NOMO-1 treated with dmso at 0.1 percent for 144 hours (cell line): ENCODE data around the gene ST8SIA4.

Experiments
- DNase-seq: peaks from one replicate; lab custom pipeline; 2025; ENCODE audit not compliant: unreplicated experiment; lab: John Stamatoyannopoulos, UW

ST8SIA4 gene

GRCh38 chr5:100903039-100903887, at the start of gene ST8SIA4:
ST8SIA4 (minus strand) TSS chr5:100903282; CDS start chr5:100902955, 327 bp downstream.
- peak; percentile 94 for DNase-seq

- DNase-seq, result peak; percentile 80
Measured at GRCh38 chr5:100950985-100951384, 47.9 kb upstream of the ST8SIA4 start.

GRCh38 chr5:100913298-100913697, 10.2 kb upstream of the ST8SIA4 start:
- DNase-seq, result no peak

- DNase-seq, result no peak
Measured at GRCh38 chr5:100909034-100909433, 6.0 kb upstream of the ST8SIA4 start.

- DNase-seq, result no peak
Measured at GRCh38 chr5:100905259-100905914, 2.3 kb upstream of the ST8SIA4 start.

GRCh38 chr5:100904259-100904861, 1.3 kb upstream of the ST8SIA4 start:
- peak; percentile 50 for DNase-seq

GRCh38 chr5:100902440-100903038, 543 bp downstream of the ST8SIA4 start:
- DNase-seq, result peak; percentile 34

- DNase-seq, result peak; percentile 81
Measured at GRCh38 chr5:100901821-100902341, 1.2 kb downstream of the ST8SIA4 start.

GRCh38 chr5:100900796-100901781, 2.0 kb downstream of the ST8SIA4 start:
- peak; percentile 87 for DNase-seq

GRCh38 chr5:100900142-100900795, 2.8 kb downstream of the ST8SIA4 start:
- peak; percentile 71 for DNase-seq

- no peak for DNase-seq
Measured at GRCh38 chr5:100899675-100900074, 3.4 kb downstream of the ST8SIA4 start.

GRCh38 chr5:100898504-100899346, 4.4 kb downstream of the ST8SIA4 start:
- no peak for DNase-seq

- no peak for DNase-seq
Measured at GRCh38 chr5:100896054-100896453, 7.0 kb downstream of the ST8SIA4 start.

- no peak for DNase-seq
Measured at GRCh38 chr5:100890461-100891008, 12.5 kb downstream of the ST8SIA4 start.

GRCh38 chr5:100889896-100890295, 13.2 kb downstream of the ST8SIA4 start:
- DNase-seq, result no peak

GRCh38 chr5:100889165-100889743, 13.8 kb downstream of the ST8SIA4 start:
- no peak for DNase-seq

- no peak for DNase-seq
Measured at GRCh38 chr5:100877274-100877673, 25.8 kb downstream of the ST8SIA4 start.
